HepG2 (cell line): ENCODE data around the gene VSIG10L2. TPM values are rescaled to one million over a fixed set of nuclear protein-coding genes. Genes with fewer than 3 reads are reported as not detected.

ENCODE experiments used
- ATAC-seq: fragments of 200-7000 bp; cut with Tn5 transposase; 3 replicates; pipeline ENCODE4 v1.9.1; 2020; ENCODE audit warnings: mild to moderate bottlenecking, moderate library complexity
- BruUV-seq: library from RNA; stranded (reverse); fragments of 400-500 nt; replicated peaks from 2 replicates; lab custom pipeline; 2021; lab: Mats Ljungman, UMichigan
- CTCF ChIA-PET: fragments of 300-600 bp; formaldehyde crosslinking; extraction: SDS; loops from one replicate; lab custom pipeline; 2021; ENCODE audit warnings: low total read pairs, inconsistent platforms, low intra/inter-chr PET ratio; lab: Yijun Ruan, JAX
- POLR2A ChIA-PET: fragments of 350-600 bp; sonication (Branson Sonifier 250); formaldehyde crosslinking; loops from one replicate; lab custom pipeline; 2020; ENCODE audit warnings: antibody characterized with exemption, inconsistent platforms; lab: Yijun Ruan, JAX
- DNase-seq: peaks from one replicate; pipeline ENCODE4 v3.0.0-alpha.2; 2015; ENCODE audit warnings: low spot score
- FAIRE-seq: peaks from 3 replicates; lab custom pipeline; 2011; peaks lifted over from hg19 to GRCh38; lab: Jason Lieb, UNC
- H2AFZ ChIP-seq: one replicate; pipeline ENCODE4 v1.6.1; 2011; ENCODE audit warnings: low read length, inconsistent platforms
- H3K27ac ChIP-seq: fragments of 300-600 bp; 3 replicates; pipeline ENCODE4 v1.8.0; 2011; ENCODE audit warnings: mixed run types, mild to moderate bottlenecking, mixed read lengths, low read length, inconsistent platforms; ENCODE audit not compliant: insufficient read depth; ENCODE audit errors: extremely low read length
- H3K27me3 ChIP-seq, 2 experiments: fragments of 200-600 bp in 1 of 2; 2 replicates in 1 of 2; 3 replicates in 1 of 2; pipeline versions ENCODE4 v1.6.0 to v1.8.0; 2011; ENCODE audit warnings: low read length in 2 of 2, mild to moderate bottlenecking in 2 of 2, moderate library complexity in 2 of 2, inconsistent platforms in 1 of 2; ENCODE audit not compliant: insufficient read depth in 2 of 2, control insufficient read depth in 1 of 2
- H3K36me3 ChIP-seq, 2 experiments: fragments of 200-600 bp in 1 of 2; replicated peaks in 1 of 2; 2 replicates in 1 of 2; 3 replicates in 1 of 2; pipeline versions ENCODE4 v1.5.1 to v1.8.0; 2011; ENCODE audit warnings: low read length in 2 of 2, inconsistent platforms in 1 of 2; ENCODE audit not compliant: insufficient read depth in 2 of 2, control insufficient read depth in 1 of 2
- H3K4me1 ChIP-seq: 2 replicates; pipeline ENCODE4 v1.5.1; 2012; ENCODE audit warnings: low read length, inconsistent platforms; ENCODE audit not compliant: insufficient read depth
- H3K4me2 ChIP-seq: 2 replicates; pipeline ENCODE4 v1.6.0; 2011; ENCODE audit warnings: low read depth, low read length, inconsistent platforms
- H3K4me3 ChIP-seq, 3 experiments: fragments of 200-600 bp in 1 of 3; sonication (generic), shearing (Covaris generic) in 1 of 3; replicated peaks in 1 of 3; 2 replicates each; pipeline ENCODE4 v1.5.1; 2011 to 2016; ENCODE audit warnings: low read length in 3 of 3, inconsistent platforms in 2 of 3, low read depth in 2 of 3, mild to moderate bottlenecking in 2 of 3, control low read depth in 1 of 3, mixed read lengths in 1 of 3; ENCODE audit not compliant: insufficient read depth in 1 of 3
- H3K79me2 ChIP-seq: one replicate; pipeline ENCODE4 v1.6.1; 2011; ENCODE audit warnings: low read length, inconsistent platforms; ENCODE audit not compliant: insufficient read depth
- H3K9ac ChIP-seq: 2 replicates; pipeline ENCODE4 v1.6.0; 2011; ENCODE audit warnings: mild to moderate bottlenecking, low read depth, low read length, inconsistent platforms; ENCODE audit not compliant: insufficient read depth
- H3K9me3 ChIP-seq: 2 replicates; pipeline ENCODE4 v1.5.1; 2012; ENCODE audit warnings: mild to moderate bottlenecking, low read length
- H4K20me1 ChIP-seq: 2 replicates; pipeline ENCODE4 v1.6.0; 2011; ENCODE audit warnings: inconsistent platforms, mild to moderate bottlenecking, low read length, moderate library complexity; ENCODE audit not compliant: insufficient read depth
- CBFB ChIP-seq: sonication (generic); formaldehyde crosslinking; IDR thresholded peaks from 2 replicates; pipeline ENCODE4 v1.4.0; 2020; ENCODE audit warnings: missing genetic modification reagents
- HOXA3 ChIP-seq: sonication (generic); formaldehyde crosslinking; IDR thresholded peaks from 2 replicates; pipeline ENCODE4 v1.5.0; 2020; ENCODE audit warnings: missing genetic modification reagents
- MTF2 ChIP-seq: sonication (generic); formaldehyde crosslinking; IDR thresholded peaks from 2 replicates; pipeline ENCODE4 v1.5.0; 2020; ENCODE audit warnings: missing genetic modification reagents, borderline replicate concordance
- SNAPC4 ChIP-seq: sonication (generic); formaldehyde crosslinking; IDR thresholded peaks from 2 replicates; pipeline ENCODE4 v1.4.0; 2020; ENCODE audit warnings: mild to moderate bottlenecking, missing genetic modification reagents
- ZNF367 ChIP-seq: sonication (generic); formaldehyde crosslinking; IDR thresholded peaks from 2 replicates; pipeline ENCODE4 v1.4.0; 2020; ENCODE audit warnings: missing genetic modification reagents, borderline replicate concordance
- ZNF619 ChIP-seq: sonication (generic); formaldehyde crosslinking; IDR thresholded peaks from 2 replicates; pipeline ENCODE4 v1.4.0; 2020; ENCODE audit warnings: mild to moderate bottlenecking, missing genetic modification reagents
- in situ Hi-C: cut with HindIII; loops from 2 replicates; pipeline ENCODE4 v1.10.0; 2017; ENCODE audit warnings: low pct_unique_long_range_greater_than_20kb; ENCODE audit not compliant: extremely low pct_ligation_motif_present
- intact Hi-C: fragments of 100-400 bp; cut with micrococcal nuclease; formaldehyde crosslinking; loops from one replicate; pipeline ENCODE4 v1.10.0; 2022; ENCODE audit not compliant: unreplicated experiment
- polyA plus RNA-seq, 8 experiments: library from polyadenylated mRNA; depleted of rRNA in 3 of 8; stranded (reverse) in 7 of 8; unstranded in 1 of 8; fragments of >200 nt; fragmentation: Illumina TruSeq in 4 of 8; extraction: Trizol in 4 of 8; gene quantifications; 2 replicates each; pipeline versions ENCODE4 v1.2.1 to v1.2.3, GENCODE V29; 2011 to 2016; ENCODE audit warnings: low read depth in 4 of 8, missing spikeins in 1 of 8, mixed read lengths in 1 of 8; ENCODE audit not compliant: insufficient read depth in 1 of 8
- total RNA-seq, 5 experiments: library from RNA; depleted of rRNA; stranded (reverse); fragments of >200 nt; fragmentation: Illumina TruSeq; extraction: Trizol; gene quantifications; 2 replicates each; pipeline ENCODE4 v1.2.3, GENCODE V29; 2016; ENCODE audit warnings: low read depth in 1 of 5
- TF ChIP-seq, protein P1 (sequence below): sonication (generic); formaldehyde crosslinking; IDR thresholded peaks from 2 replicates; pipeline ENCODE4 v1.5.0; 2020; ENCODE audit warnings: missing genetic modification reagents
- TF ChIP-seq, protein P2 (sequence below): sonication (generic); formaldehyde crosslinking; IDR thresholded peaks from 2 replicates; pipeline ENCODE4 v1.4.0; 2020; ENCODE audit warnings: missing genetic modification reagents

The VSIG10L2 gene
- total and polyA plus RNA-seq, 2 of the 13 experiments (the other 11 are each of a cell fraction or from before 2014, with no cell fraction given): 0.21 TPM; not detected in 1

GRCh38 chr11:125975634-125976033, 29.8 kb downstream of the VSIG10L2 start (continued):
- no peak for TF ChIP-seq SNAPC4 (CRISPR knock-in tag)
- TF ChIP-seq, protein P1, sequence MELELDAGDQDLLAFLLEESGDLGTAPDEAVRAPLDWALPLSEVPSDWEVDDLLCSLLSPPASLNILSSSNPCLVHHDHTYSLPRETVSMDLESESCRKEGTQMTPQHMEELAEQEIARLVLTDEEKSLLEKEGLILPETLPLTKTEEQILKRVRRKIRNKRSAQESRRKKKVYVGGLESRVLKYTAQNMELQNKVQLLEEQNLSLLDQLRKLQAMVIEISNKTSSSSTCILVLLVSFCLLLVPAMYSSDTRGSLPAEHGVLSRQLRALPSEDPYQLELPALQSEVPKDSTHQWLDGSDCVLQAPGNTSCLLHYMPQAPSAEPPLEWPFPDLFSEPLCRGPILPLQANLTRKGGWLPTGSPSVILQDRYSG (CRISPR knock-in tag): no peak

DNA sequence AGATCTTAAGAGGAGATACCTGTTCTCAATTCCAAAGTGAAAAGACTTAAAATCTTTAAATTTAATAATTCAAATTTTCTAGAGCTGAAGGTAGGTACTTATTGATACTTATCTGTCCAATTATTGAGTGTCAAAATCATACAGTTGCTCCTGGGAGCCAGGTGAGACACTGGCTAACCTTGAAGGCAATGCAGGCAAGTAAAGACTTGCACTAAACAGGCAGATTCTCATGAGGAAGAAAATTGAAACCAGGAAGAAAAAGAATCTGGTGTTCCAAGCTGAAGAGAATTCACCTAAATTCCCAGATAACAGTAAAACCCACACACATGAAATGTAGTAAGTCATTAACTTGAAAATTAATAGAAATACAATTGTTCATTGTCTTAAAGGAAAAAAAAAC, 30.3 kb downstream of the VSIG10L2 start:
- in situ Hi-C loops: no loop called here
- Histone ChIP-seq H2AFZ (no peak overlapping the region), H3K9ac (no peak overlapping the region), H4K20me1 (no peaks in the 10 kb centered on the region), H3K79me2 (no peaks in the 10 kb centered on the region), H3K36me3 (peaks cover 0 to 3% of the 10 kb centered on the region in 2 experiments; a peak in 3 of 5 replicates), H3K9me3 (no peaks in the 10 kb centered on the region), H3K4me2 (no peak overlapping the region), H3K4me1 (peaks cover 24% of the 10 kb centered on the region), H3K27me3 (no peaks in the 10 kb centered on the region), H3K27ac (no peak overlapping the region), H3K4me3 (no peak overlapping the region)
- CTCF ChIA-PET: no interaction called here
- FAIRE-seq (no peak), ATAC-seq (no peak), DNase-seq (no peak)
- TF ChIP-seq MTF2 (CRISPR knock-in tag) (no peak), HOXA3 (CRISPR knock-in tag) (no peak), CBFB (CRISPR knock-in tag) (no peak), ZNF619 (CRISPR knock-in tag) (no peak), ZNF367 (CRISPR knock-in tag) (no peak)
- TF ChIP-seq, protein P2, sequence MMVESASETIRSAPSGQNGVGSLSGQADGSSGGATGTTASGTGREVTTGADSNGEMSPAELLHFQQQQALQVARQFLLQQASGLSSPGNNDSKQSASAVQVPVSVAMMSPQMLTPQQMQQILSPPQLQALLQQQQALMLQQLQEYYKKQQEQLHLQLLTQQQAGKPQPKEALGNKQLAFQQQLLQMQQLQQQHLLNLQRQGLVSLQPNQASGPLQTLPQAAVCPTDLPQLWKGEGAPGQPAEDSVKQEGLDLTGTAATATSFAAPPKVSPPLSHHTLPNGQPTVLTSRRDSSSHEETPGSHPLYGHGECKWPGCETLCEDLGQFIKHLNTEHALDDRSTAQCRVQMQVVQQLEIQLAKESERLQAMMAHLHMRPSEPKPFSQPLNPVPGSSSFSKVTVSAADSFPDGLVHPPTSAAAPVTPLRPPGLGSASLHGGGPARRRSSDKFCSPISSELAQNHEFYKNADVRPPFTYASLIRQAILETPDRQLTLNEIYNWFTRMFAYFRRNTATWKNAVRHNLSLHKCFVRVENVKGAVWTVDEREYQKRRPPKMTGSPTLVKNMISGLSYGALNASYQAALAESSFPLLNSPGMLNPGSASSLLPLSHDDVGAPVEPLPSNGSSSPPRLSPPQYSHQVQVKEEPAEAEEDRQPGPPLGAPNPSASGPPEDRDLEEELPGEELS (CRISPR knock-in tag): no peak
- POLR2A ChIA-PET: no interaction called here
- no TSS peak for BruUV-seq
- intact Hi-C loops: no loop called here
